ENCODE measurements around the gene IQCE. TPM values are rescaled to one million over a fixed set of nuclear protein-coding genes. Genes with fewer than 3 reads are reported as not detected.

IQCE gene
- total RNA-seq, 1 experiment from 2014 or later, result 16.7 TPM

DNA sequence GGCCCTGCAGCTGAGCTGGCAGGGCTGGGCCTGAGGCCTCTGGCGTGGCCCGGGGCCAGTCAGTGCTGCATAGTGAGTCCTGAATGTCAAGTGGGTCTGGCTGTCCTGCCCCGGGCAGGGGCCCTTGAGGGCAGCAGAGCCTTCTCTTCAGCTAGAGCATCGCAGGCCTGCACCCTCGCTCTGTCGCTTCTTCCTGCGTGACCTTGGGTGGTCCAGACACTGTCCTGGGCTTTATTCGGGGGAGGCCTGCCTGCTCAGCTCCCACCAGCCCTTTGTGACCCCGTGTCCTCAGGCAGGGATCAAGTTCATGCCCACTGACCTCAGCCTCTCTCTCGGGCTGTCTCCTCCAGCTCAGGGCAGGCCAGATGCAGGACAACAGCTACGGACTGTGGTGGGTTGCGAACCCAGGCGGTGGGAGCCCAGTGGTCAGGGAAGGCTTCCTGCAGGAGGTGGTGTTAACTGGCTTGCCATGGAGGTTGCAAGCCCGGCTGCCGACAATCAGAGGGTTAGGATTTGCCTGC is 76.4 kb downstream of the IQCE start:
- intact Hi-C loops (cut with micrococcal nuclease), result no loop called here
- no peak overlapping the region for H3K4me3 Mint-ChIP-seq (ENCODE audit: unreplicated experiment)
- TF ChIP-seq, protein P1, sequence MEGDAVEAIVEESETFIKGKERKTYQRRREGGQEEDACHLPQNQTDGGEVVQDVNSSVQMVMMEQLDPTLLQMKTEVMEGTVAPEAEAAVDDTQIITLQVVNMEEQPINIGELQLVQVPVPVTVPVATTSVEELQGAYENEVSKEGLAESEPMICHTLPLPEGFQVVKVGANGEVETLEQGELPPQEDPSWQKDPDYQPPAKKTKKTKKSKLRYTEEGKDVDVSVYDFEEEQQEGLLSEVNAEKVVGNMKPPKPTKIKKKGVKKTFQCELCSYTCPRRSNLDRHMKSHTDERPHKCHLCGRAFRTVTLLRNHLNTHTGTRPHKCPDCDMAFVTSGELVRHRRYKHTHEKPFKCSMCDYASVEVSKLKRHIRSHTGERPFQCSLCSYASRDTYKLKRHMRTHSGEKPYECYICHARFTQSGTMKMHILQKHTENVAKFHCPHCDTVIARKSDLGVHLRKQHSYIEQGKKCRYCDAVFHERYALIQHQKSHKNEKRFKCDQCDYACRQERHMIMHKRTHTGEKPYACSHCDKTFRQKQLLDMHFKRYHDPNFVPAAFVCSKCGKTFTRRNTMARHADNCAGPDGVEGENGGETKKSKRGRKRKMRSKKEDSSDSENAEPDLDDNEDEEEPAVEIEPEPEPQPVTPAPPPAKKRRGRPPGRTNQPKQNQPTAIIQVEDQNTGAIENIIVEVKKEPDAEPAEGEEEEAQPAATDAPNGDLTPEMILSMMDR (IDR thresholded peaks at IDR 0.05; ENCODE audit: unreplicated experiment), result no peak
- H3K27me3 Mint-ChIP-seq (ENCODE audit: insufficient read depth, unreplicated experiment), result no peaks in the 10 kb centered on the region
- H3K27ac Mint-ChIP-seq (ENCODE audit: low read depth, unreplicated experiment), result no peak overlapping the region
- H3K36me3 Mint-ChIP-seq (ENCODE audit: insufficient read depth, unreplicated experiment), result no peaks in the 10 kb centered on the region
- H3K4me1 Mint-ChIP-seq (ENCODE audit: insufficient read depth, unreplicated experiment), result peaks cover 11% of the 10 kb centered on the region
- POLR2A ChIA-PET, result no interaction called here
- no TSS peak for BruUV-seq (replicated peaks)
- no peak for DNase-seq (ENCODE audit: unreplicated experiment)
- no peaks in the 10 kb centered on the region for H3K9me3 Mint-ChIP-seq (ENCODE audit: unreplicated experiment)
- CTCF ChIA-PET, result no interaction called here

DNA sequence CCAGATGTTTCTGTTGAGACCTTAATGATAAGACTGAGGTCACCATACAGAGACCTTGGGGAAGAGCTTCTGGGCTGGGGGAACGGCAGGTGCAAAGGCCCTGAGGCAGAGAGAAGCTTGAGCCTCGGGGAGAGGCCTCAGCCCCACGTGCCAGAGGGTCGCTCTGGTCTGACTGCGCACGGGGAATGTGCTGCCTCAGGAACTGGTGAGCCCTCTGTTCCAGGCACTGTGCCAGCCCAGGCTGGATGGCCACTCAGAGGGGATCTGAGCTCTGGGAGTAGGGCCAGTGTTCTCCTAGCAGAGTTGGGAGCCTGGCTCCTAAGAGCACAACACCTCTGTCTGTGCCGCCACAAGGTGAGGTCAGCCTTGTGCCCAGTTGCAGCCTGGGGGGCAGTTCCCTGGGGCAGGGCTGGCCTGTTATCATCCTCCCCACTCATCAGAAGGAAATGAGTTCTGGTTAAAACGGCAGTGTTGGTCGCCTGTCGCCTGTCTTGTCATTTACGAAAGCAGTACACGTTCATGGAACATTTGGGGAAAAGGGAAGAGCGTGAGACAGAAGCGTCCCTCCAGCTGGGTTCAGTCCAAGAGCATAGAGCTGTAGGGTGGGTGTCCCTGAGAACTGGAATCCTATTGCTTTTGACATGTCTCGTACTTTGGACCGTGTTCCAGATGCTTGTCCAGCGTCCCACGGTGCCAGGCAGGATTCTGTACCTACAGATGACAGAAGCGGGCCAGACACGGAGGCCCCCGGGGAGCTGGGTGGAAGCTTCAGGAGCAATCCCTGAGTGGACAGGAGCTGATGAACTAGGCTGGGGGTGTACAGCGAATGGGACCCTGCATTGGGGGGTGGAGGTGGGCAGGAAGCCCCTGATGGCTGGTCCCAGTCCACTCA is 77.3 kb downstream of the IQCE start:
- intact Hi-C loops (cut with micrococcal nuclease), result no loop called here
- ChIA-PET CTCF (no interaction called here), POLR2A (no interaction called here)
- Mint-ChIP-seq H3K27me3 (ENCODE audit: insufficient read depth, unreplicated experiment) (no peaks in the 10 kb centered on the region), H3K4me1 (ENCODE audit: insufficient read depth, unreplicated experiment) (peaks cover 9% of the 10 kb centered on the region), H3K4me3 (ENCODE audit: unreplicated experiment) (no peak overlapping the region), H3K9me3 (ENCODE audit: unreplicated experiment) (no peaks in the 10 kb centered on the region), H3K27ac (ENCODE audit: low read depth, unreplicated experiment) (no peak overlapping the region), H3K36me3 (ENCODE audit: insufficient read depth, unreplicated experiment) (no peaks in the 10 kb centered on the region)
- no peak for DNase-seq (ENCODE audit: unreplicated experiment)
- BruUV-seq (replicated peaks), result no TSS peak
- TF ChIP-seq, protein P1 (IDR thresholded peaks at IDR 0.05; ENCODE audit: unreplicated experiment), result no peak

- H3K9me3 Mint-ChIP-seq (ENCODE audit: unreplicated experiment), result no peaks in the 10 kb centered on the region
- DNase-seq (ENCODE audit: unreplicated experiment), result no peak
- H3K27ac Mint-ChIP-seq (ENCODE audit: low read depth, unreplicated experiment), result no peak overlapping the region
- intact Hi-C loops (cut with micrococcal nuclease), result no loop called here
- H3K27me3 Mint-ChIP-seq (ENCODE audit: insufficient read depth, unreplicated experiment), result no peaks in the 10 kb centered on the region
- CTCF ChIA-PET, result interaction anchor here (0.6 kb wide), 1 partner anchor 26 kb away, joined by 3 read pairs; no protein-coding TSS in a partner anchor
- no peak overlapping the region for H3K4me3 Mint-ChIP-seq (ENCODE audit: unreplicated experiment)
- TF ChIP-seq, protein P1 (IDR thresholded peaks at IDR 0.05; ENCODE audit: unreplicated experiment), result no peak
- H3K36me3 Mint-ChIP-seq (ENCODE audit: insufficient read depth, unreplicated experiment), result no peaks in the 10 kb centered on the region
- POLR2A ChIA-PET, result no interaction called here
- H3K4me1 Mint-ChIP-seq (ENCODE audit: insufficient read depth, unreplicated experiment), result peaks cover 6% of the 10 kb centered on the region
- BruUV-seq (replicated peaks), result no TSS peak
Measured at GRCh38 chr7:2637066-2637471, 78.3 kb downstream of the IQCE start.

DNA sequence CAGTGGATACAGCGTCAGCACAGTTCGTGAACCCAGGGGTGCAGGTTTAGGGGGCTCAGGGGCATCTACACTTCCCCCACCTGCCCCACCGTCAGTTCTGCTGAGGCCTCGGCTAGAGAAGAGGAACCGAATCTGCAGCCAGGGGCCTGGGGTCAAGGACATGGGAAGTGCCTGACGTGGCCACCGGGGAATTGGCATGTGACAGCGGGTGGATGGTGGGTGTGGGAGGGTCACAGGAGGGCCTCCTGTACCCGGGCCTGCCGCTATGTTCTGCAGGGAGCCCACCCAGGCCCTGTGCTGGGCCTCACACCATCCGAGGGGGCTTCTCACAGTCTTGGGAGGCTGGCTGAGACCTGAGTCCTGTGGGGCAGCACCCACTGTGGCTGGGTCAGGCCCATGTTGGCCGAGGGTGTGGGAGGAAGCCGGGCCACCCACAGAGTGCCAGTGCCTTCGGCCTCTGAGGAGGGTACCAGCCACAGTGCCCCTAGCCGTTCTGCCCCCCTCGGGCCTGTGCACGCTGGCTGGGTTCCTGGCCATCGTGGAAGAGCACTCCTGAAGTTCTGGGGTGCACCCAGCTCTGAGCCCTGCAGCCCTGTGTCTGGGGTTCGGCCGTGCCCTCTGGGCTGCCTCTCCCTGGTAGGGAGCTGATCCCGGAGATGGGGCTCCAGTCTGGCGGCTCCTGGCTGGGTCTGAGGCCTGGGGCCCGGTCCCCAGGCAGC is 78.9 kb downstream of the IQCE start:
- H3K4me1 Mint-ChIP-seq (ENCODE audit: insufficient read depth, unreplicated experiment), result peaks cover 6% of the 10 kb centered on the region
- H3K9me3 Mint-ChIP-seq (ENCODE audit: unreplicated experiment), result no peaks in the 10 kb centered on the region
- no peak overlapping the region for H3K4me3 Mint-ChIP-seq (ENCODE audit: unreplicated experiment)
- ChIA-PET CTCF (interaction anchor here (0.6 kb wide), 1 partner anchor 25 kb away, joined by 3 read pairs; no protein-coding TSS in a partner anchor), POLR2A (no interaction called here)
- no peaks in the 10 kb centered on the region for H3K27me3 Mint-ChIP-seq (ENCODE audit: insufficient read depth, unreplicated experiment)
- intact Hi-C loops (cut with micrococcal nuclease), result no loop called here
- no peaks in the 10 kb centered on the region for H3K36me3 Mint-ChIP-seq (ENCODE audit: insufficient read depth, unreplicated experiment)
- TF ChIP-seq, protein P1 (IDR thresholded peaks at IDR 0.05; ENCODE audit: unreplicated experiment), result no peak
- no TSS peak for BruUV-seq (replicated peaks)
- DNase-seq (ENCODE audit: unreplicated experiment), result no peak
- H3K27ac Mint-ChIP-seq (ENCODE audit: low read depth, unreplicated experiment), result no peak overlapping the region
